Kidney epithelial cell (primary cell): ENCODE results near the gene CD1D. TPM values are rescaled to one million over a fixed set of nuclear protein-coding genes. Genes with fewer than 3 reads are reported as not detected.

Experiments used
- DNase-seq: peaks from one replicate; pipeline ENCODE4 v3.0.0-alpha.2; 2010; ENCODE audit warnings: low read depth
- H3K27me3 ChIP-seq: 2 replicates; pipeline ENCODE4 v1.6.0; 2011; ENCODE audit warnings: low read length; ENCODE audit not compliant: control insufficient read depth, insufficient read depth
- H3K36me3 ChIP-seq: 2 replicates; pipeline ENCODE4 v1.5.1; 2011; ENCODE audit warnings: low read length; ENCODE audit not compliant: control insufficient read depth, insufficient read depth
- H3K4me3 ChIP-seq: 2 replicates; pipeline ENCODE4 v1.5.1; 2011; ENCODE audit warnings: low read depth, mild to moderate bottlenecking, control low read depth, low read length
- CTCF ChIP-seq: IDR thresholded peaks from 2 replicates; pipeline ENCODE4 v1.5.1; 2011; ENCODE audit warnings: mild to moderate bottlenecking, moderate library complexity, low read length, control low read depth, inconsistent platforms; ENCODE audit not compliant: insufficient read depth, poor library complexity, severe bottlenecking
- total RNA-seq: library from RNA; depleted of rRNA; stranded (reverse); fragments of >200 nt; gene quantifications from 2 replicates; pipeline ENCODE4 v1.2.3, GENCODE V29; 2015

Gene CD1D
- total RNA-seq, result 0.34 and 0.67 TPM in 2 replicates

GRCh38 chr1:158180741-158181576 lies at the start of gene CD1D:
TSS of gene CD1D (plus strand) at chr1:158180895. CDS start at chr1:158181102, 207 bp downstream.
- Histone ChIP-seq H3K27me3 (peaks cover 20% of the 10 kb centered on the region), H3K36me3 (no peaks in the 10 kb centered on the region), H3K4me3 (peak within 1 kb of the TSS; percentile 47)
- DNase-seq, result no peak
- TF ChIP-seq CTCF, result no peak

GRCh38 chr1:158131217-158131616 lies 49.5 kb upstream of the CD1D start:
- no peak for TF ChIP-seq CTCF
- DNase-seq, result no peak
- H3K27me3 ChIP-seq, result no peaks in the 10 kb centered on the region
- H3K4me3 ChIP-seq, result no peak overlapping the region
- H3K36me3 ChIP-seq, result no peaks in the 10 kb centered on the region

GRCh38 chr1:158140764-158141192 lies 39.9 kb upstream of the CD1D start:
- H3K27me3 ChIP-seq, result no peaks in the 10 kb centered on the region
- DNase-seq, result no peak
- no peak overlapping the region for H3K4me3 ChIP-seq
- no peaks in the 10 kb centered on the region for H3K36me3 ChIP-seq
- no peak for TF ChIP-seq CTCF

- no peak for DNase-seq
- TF ChIP-seq CTCF, result no peak
- H3K27me3 ChIP-seq, result no peaks in the 10 kb centered on the region
- no peaks in the 10 kb centered on the region for H3K36me3 ChIP-seq
- no peak overlapping the region for H3K4me3 ChIP-seq
Measured at GRCh38 chr1:158145173-158145719, 35.4 kb upstream of the CD1D start.

- H3K27me3 ChIP-seq, result no peaks in the 10 kb centered on the region
- DNase-seq, result no peak
Measured at GRCh38 chr1:158146165-158146564, 34.5 kb upstream of the CD1D start.

More at GRCh38 chr1:158146165-158146564, 34.5 kb upstream of the CD1D start:
- TF ChIP-seq CTCF, result no peak
- Histone ChIP-seq H3K4me3 (no peak overlapping the region), H3K36me3 (no peaks in the 10 kb centered on the region)
